Measurements from ENCODE around the gene ZDBF2.
"Not testable (repeated sequence)": the region's sequence is repeated elsewhere in the genome, so short reads cannot be mapped to it uniquely, and the experiment has no call there.

Gene ZDBF2

DNA sequence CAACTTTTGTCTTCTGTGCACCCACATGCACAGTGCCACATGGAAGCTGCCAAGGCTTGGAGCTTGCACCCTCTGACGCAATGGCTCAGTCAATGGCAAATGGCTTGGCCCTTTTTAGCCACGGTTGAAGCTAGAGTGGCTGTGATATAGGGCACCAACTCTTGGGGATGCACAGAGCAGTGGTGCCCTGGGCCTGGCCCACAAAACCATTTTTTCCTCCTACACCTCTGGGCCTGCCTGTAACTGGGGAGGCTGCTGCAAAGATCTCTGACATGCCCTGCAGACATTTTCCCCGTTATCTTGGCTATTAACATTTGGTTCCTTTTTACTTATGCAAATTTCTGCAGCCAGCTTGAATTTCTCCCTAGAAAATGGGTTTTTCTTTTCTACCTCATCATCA, 74.9 kb downstream of the ZDBF2 start:
- Histone ChIP-seq H3K4me3 (ENCODE audit: low read length) (no peak overlapping the region), H3K36me3 (ENCODE audit: control insufficient read depth, insufficient read depth, low read length) (no peaks in the 10 kb centered on the region), H3K9ac (ENCODE audit: low read length) (no peak overlapping the region), H3K27ac (ENCODE audit: low read depth, low read length) (no peak overlapping the region), H3K27me3 (ENCODE audit: control insufficient read depth, insufficient read depth, low read length) (no peaks in the 10 kb centered on the region), H3K4me1 (ENCODE audit: control insufficient read depth, insufficient read depth, low read length) (no peaks in the 10 kb centered on the region)

DNA sequence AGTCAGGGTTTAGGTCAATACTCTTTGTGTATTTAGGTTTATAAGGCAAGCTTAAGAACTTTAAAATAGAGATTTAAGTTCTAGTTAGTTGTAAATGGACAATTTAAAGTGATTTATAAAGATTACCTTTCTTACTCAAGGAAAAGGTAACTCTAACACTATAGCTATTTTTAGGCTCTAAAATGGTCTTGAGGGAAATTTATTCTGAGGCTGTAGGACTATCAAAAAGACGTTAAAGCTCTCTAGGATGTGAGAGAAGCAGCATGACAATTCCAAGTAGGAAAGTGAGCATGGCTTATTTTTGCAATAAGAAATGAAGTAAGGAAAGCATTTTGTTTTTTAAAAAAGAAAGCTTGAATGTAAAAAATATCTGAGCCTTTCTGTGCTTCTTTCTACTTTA, 78.1 kb downstream of the ZDBF2 start:
- no peaks in the 10 kb centered on the region for H3K4me1 ChIP-seq (ENCODE audit: control insufficient read depth, insufficient read depth, low read length)
- H3K27ac ChIP-seq (ENCODE audit: low read depth, low read length) = no peak overlapping the region
- H3K9ac ChIP-seq (ENCODE audit: low read length) = no peak overlapping the region
- H3K36me3 ChIP-seq (ENCODE audit: control insufficient read depth, insufficient read depth, low read length) = no peaks in the 10 kb centered on the region
- H3K27me3 ChIP-seq (ENCODE audit: control insufficient read depth, insufficient read depth, low read length) = no peaks in the 10 kb centered on the region
- no peak overlapping the region for H3K4me3 ChIP-seq (ENCODE audit: low read length)

DNA sequence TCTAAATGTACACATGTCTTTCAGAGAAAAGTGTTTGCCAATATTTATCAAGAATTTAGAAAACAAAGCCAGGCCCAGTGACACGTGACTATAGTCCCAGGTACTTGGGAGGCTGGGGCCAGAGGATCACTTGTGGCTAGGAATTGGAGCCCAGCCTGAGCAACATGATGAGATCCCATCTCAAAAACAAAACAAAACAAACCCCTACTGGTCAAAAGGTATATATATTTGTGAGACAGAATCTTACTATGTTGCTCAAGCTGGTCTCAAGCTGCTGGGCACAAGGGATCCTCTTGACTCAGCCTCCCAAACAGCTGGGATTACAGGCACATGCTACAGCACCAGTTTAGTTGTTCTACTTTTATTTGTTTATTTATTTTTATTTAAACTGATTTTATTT, 79.2 kb downstream of the ZDBF2 start:
- H3K36me3 ChIP-seq (ENCODE audit: control insufficient read depth, insufficient read depth, low read length) = no peaks in the 10 kb centered on the region
- no peaks in the 10 kb centered on the region for H3K4me1 ChIP-seq (ENCODE audit: control insufficient read depth, insufficient read depth, low read length)
- no peaks in the 10 kb centered on the region for H3K27me3 ChIP-seq (ENCODE audit: control insufficient read depth, insufficient read depth, low read length)
- no peak overlapping the region for H3K27ac ChIP-seq (ENCODE audit: low read depth, low read length)
- no peak overlapping the region for H3K4me3 ChIP-seq (ENCODE audit: low read length)
- H3K9ac ChIP-seq (ENCODE audit: low read length) = no peak overlapping the region

DNA sequence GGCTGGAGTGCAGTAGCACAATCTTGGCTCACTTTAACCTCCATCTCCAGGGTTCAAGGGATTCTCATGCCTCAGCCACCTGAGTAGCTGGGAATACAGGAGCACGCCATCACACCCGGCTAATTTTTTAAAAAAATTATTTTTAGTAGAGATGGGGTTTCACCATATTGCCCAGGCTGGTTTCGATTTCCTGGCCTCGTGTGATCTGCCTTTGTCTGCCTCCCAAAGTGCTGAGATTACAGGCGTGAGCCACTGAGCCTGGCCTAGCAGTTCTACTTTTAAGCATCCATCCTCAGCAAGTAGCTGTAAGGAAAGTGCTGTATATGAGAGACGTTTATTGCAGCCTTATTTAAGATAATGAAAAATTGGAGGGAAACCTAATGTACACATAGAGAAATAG, 79.7 kb downstream of the ZDBF2 start:
- Histone ChIP-seq H3K9ac (ENCODE audit: low read length) (no peak overlapping the region), H3K4me3 (ENCODE audit: low read length) (no peak overlapping the region), H3K27me3 (ENCODE audit: control insufficient read depth, insufficient read depth, low read length) (no peaks in the 10 kb centered on the region), H3K4me1 (ENCODE audit: control insufficient read depth, insufficient read depth, low read length) (no peaks in the 10 kb centered on the region), H3K36me3 (ENCODE audit: control insufficient read depth, insufficient read depth, low read length) (no peaks in the 10 kb centered on the region), H3K27ac (ENCODE audit: low read depth, low read length) (no peak overlapping the region)

DNA sequence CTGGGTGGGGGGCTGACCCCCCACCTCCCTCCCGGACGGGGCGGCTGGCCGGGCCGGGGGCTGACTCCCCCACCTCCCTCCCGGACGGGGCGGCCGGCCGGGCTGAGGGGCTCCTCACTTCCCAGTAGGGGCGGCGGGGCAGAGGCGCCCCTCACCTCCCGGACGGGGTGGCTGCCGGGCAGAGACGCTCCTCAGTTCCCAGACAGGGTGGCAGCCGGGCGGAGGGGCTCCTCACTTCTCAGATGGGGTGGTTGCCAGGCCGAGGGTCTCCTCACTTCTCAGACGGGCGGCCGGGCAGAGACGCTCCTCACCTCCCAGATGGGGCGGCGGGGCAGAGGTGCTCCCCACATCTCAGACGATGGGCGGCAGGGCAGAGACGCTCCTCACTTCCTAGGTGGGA, 82.4 kb downstream of the ZDBF2 start:
- not testable (repeated sequence) for H3K4me1 ChIP-seq (ENCODE audit: control insufficient read depth, insufficient read depth, low read length); H3K36me3 ChIP-seq (ENCODE audit: control insufficient read depth, insufficient read depth, low read length); H3K27ac ChIP-seq (ENCODE audit: low read depth, low read length); H3K27me3 ChIP-seq (ENCODE audit: control insufficient read depth, insufficient read depth, low read length); H3K9ac ChIP-seq (ENCODE audit: low read length); H3K4me3 ChIP-seq (ENCODE audit: low read length)

DNA sequence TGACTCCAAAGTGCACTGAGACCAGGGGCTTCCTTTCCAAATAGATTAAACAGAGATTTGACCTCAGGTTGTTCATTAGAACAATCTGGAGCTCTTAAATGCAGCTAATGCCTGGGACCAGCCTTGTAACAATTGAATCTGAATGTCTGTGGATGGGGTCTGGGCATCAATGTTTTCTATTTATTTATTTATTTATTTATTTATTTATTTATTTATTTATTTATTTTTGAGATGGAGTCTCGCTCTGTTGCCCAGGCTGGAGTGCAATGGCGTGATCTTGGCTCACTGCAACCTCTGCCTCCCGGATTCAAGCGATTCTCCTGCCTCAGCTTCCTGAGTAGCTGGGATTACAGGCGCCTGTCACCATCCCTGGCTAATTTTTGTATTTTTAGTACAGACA, 86.4 kb downstream of the ZDBF2 start:
- H3K27ac ChIP-seq (ENCODE audit: low read depth, low read length); H3K4me1 ChIP-seq (ENCODE audit: control insufficient read depth, insufficient read depth, low read length); H3K36me3 ChIP-seq (ENCODE audit: control insufficient read depth, insufficient read depth, low read length); H3K9ac ChIP-seq (ENCODE audit: low read length); H3K27me3 ChIP-seq (ENCODE audit: control insufficient read depth, insufficient read depth, low read length); H3K4me3 ChIP-seq (ENCODE audit: low read length): not testable (repeated sequence)

DNA sequence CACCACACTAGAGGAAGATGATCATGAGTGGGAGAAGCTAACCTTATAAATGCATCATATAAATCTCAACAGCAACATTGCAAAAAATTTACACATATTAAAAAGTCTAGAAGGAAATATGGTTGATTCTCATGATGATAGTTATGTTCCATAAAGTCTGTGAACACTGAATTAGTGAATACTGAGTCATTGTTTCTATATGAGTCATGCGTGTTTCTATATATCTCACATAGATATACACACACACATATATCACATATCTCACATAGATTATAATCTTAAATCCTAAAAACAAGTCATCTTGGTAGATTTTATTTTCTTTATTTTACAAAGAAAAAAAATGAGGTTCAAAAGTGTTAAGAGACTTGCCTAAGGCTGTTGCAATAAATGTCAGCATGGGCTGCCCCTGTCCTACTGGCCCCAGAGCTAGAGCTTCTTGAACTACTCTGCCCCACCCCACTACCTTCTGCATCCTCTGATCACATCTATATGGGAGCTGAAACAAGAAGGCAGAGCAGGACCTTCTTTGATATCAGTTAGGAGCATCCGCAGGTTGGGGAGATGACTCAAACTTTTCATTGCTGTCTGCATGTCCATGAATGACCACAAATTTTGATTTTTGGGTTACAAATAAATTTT, 87.1 kb downstream of the ZDBF2 start:
- Histone ChIP-seq H3K9ac (ENCODE audit: low read length) (no peak overlapping the region), H3K36me3 (ENCODE audit: control insufficient read depth, insufficient read depth, low read length) (no peaks in the 10 kb centered on the region), H3K4me1 (ENCODE audit: control insufficient read depth, insufficient read depth, low read length) (no peaks in the 10 kb centered on the region), H3K4me3 (ENCODE audit: low read length) (no peak overlapping the region), H3K27ac (ENCODE audit: low read depth, low read length) (no peak overlapping the region), H3K27me3 (ENCODE audit: control insufficient read depth, insufficient read depth, low read length) (no peaks in the 10 kb centered on the region)
